Activated T-helper 17 cell treated with anti-CD3 and anti-CD28 coated beads, Interleukin-2, amount 50 U/mL, for 72 hours (primary cell): ENCODE measurements around the gene RXFP1. TPM values are rescaled to one million over a fixed set of nuclear protein-coding genes. Genes with fewer than 3 reads are reported as not detected.

Source experiments
- ATAC-seq: fragments of 150-1000 bp; cut with Tn5 transposase; replicated peaks from 2 replicates; pipeline ENCODE4 v1.10.0; 2021; ENCODE audit warnings: mild to moderate bottlenecking, moderate library complexity
- H3K27ac Mint-ChIP-seq: one replicate; pipeline ENCODE4 v1.8.0; 2022; ENCODE audit warnings: mixed read lengths
- H3K27me3 Mint-ChIP-seq: one replicate; pipeline ENCODE4 v1.8.0; 2022; ENCODE audit warnings: mixed read lengths
- H3K36me3 Mint-ChIP-seq: one replicate; pipeline ENCODE4 v1.8.0; 2022; ENCODE audit warnings: low read depth, mild to moderate bottlenecking, mixed read lengths
- H3K4me1 Mint-ChIP-seq: one replicate; pipeline ENCODE4 v1.8.0; 2022; ENCODE audit warnings: mixed read lengths
- H3K4me3 Mint-ChIP-seq: one replicate; pipeline ENCODE4 v1.8.0; 2022; ENCODE audit warnings: mild to moderate bottlenecking, mixed read lengths
- H3K9me3 Mint-ChIP-seq: one replicate; pipeline ENCODE4 v1.8.0; 2022; ENCODE audit warnings: mixed read lengths
- total RNA-seq, 2 donors: library from RNA; stranded (reverse); gene quantifications; one replicate each; pipeline ENCODE4 v1.2.3, GENCODE V29; 2022

RXFP1 gene
- not detected for total RNA-seq

GRCh38 chr4:158521484-158522088 is at the start of gene RXFP1:
Gene RXFP1 (plus strand): TSS chr4:158521882. CDS start chr4:158521977, 95 bp downstream.
- Mint-ChIP-seq H3K27ac (no peak within 1 kb of the TSS), H3K27me3 (peaks cover 9% of the 10 kb centered on the region), H3K36me3 (no peaks in the 10 kb centered on the region), H3K4me1 (no peaks in the 10 kb centered on the region), H3K4me3 (no peak within 1 kb of the TSS), H3K9me3 (peaks cover 3% of the 10 kb centered on the region)
- no peak for ATAC-seq

GRCh38 chr4:158481811-158482210 is 39.9 kb upstream of the RXFP1 start:
- Mint-ChIP-seq H3K27ac (no peak overlapping the region), H3K27me3 (peaks cover 1% of the 10 kb centered on the region), H3K9me3 (peaks cover under 1% of the 10 kb centered on the region), H3K36me3 (no peaks in the 10 kb centered on the region), H3K4me3 (no peak overlapping the region), H3K4me1 (no peaks in the 10 kb centered on the region)
- ATAC-seq, result no peak

- no peak overlapping the region for H3K27ac Mint-ChIP-seq
- H3K27me3 Mint-ChIP-seq, result peaks cover 4% of the 10 kb centered on the region
- ATAC-seq, result no peak
- H3K36me3 Mint-ChIP-seq, result no peaks in the 10 kb centered on the region
- peaks cover 10% of the 10 kb centered on the region for H3K9me3 Mint-ChIP-seq
- H3K4me1 Mint-ChIP-seq, result no peaks in the 10 kb centered on the region
- no peak overlapping the region for H3K4me3 Mint-ChIP-seq
These were observed 37.4 kb upstream of the RXFP1 start for GRCh38 chr4:158484173-158484885.

GRCh38 chr4:158490629-158491028 is 31.1 kb upstream of the RXFP1 start:
- Mint-ChIP-seq H3K27ac (no peak overlapping the region), H3K4me1 (no peaks in the 10 kb centered on the region), H3K9me3 (peaks cover 10% of the 10 kb centered on the region), H3K36me3 (no peaks in the 10 kb centered on the region), H3K27me3 (peaks cover 12% of the 10 kb centered on the region), H3K4me3 (no peak overlapping the region)
- ATAC-seq, result no peak

GRCh38 chr4:158492391-158492790 is 29.3 kb upstream of the RXFP1 start:
- Mint-ChIP-seq H3K36me3 (no peaks in the 10 kb centered on the region), H3K4me1 (no peaks in the 10 kb centered on the region), H3K9me3 (peaks cover 6% of the 10 kb centered on the region), H3K27me3 (peaks cover 12% of the 10 kb centered on the region), H3K4me3 (no peak overlapping the region), H3K27ac (no peak overlapping the region)
- no peak for ATAC-seq

GRCh38 chr4:158496030-158496741 is 25.5 kb upstream of the RXFP1 start:
- Mint-ChIP-seq H3K4me3 (no peak overlapping the region), H3K4me1 (no peaks in the 10 kb centered on the region), H3K36me3 (no peaks in the 10 kb centered on the region), H3K27ac (no peak overlapping the region), H3K9me3 (peaks cover 5% of the 10 kb centered on the region), H3K27me3 (peaks cover 16% of the 10 kb centered on the region)
- no peak for ATAC-seq

- Mint-ChIP-seq H3K9me3 (peaks cover 7% of the 10 kb centered on the region), H3K27me3 (peaks cover 10% of the 10 kb centered on the region)
- ATAC-seq, result peak; percentile 35
These were observed 21.6 kb upstream of the RXFP1 start for GRCh38 chr4:158500054-158500453.

GRCh38 chr4:158513256-158513655 is 8.4 kb upstream of the RXFP1 start:
- no peaks in the 10 kb centered on the region for H3K9me3 Mint-ChIP-seq
- no peak overlapping the region for H3K4me3 Mint-ChIP-seq

More at GRCh38 chr4:158500054-158500453, 21.6 kb upstream of the RXFP1 start:
- Mint-ChIP-seq H3K36me3 (no peaks in the 10 kb centered on the region), H3K27ac (no peak overlapping the region), H3K4me1 (no peaks in the 10 kb centered on the region), H3K4me3 (no peak overlapping the region)

GRCh38 chr4:158519226-158519625 is 2.5 kb upstream of the RXFP1 start:
- H3K36me3 Mint-ChIP-seq, result no peaks in the 10 kb centered on the region
- H3K4me3 Mint-ChIP-seq, result no peak overlapping the region
- peaks cover 3% of the 10 kb centered on the region for H3K9me3 Mint-ChIP-seq
- H3K27ac Mint-ChIP-seq, result no peak overlapping the region
- ATAC-seq, result no peak
- H3K27me3 Mint-ChIP-seq, result peaks cover 8% of the 10 kb centered on the region
- no peaks in the 10 kb centered on the region for H3K4me1 Mint-ChIP-seq

More at GRCh38 chr4:158513256-158513655, 8.4 kb upstream of the RXFP1 start:
- Mint-ChIP-seq H3K36me3 (no peaks in the 10 kb centered on the region), H3K27me3 (no peaks in the 10 kb centered on the region), H3K27ac (no peak overlapping the region), H3K4me1 (no peaks in the 10 kb centered on the region)
- no peak for ATAC-seq

- Mint-ChIP-seq H3K36me3 (no peaks in the 10 kb centered on the region), H3K9me3 (peaks cover 3% of the 10 kb centered on the region), H3K4me1 (no peaks in the 10 kb centered on the region), H3K27me3 (peaks cover 11% of the 10 kb centered on the region), H3K4me3 (no peak overlapping the region), H3K27ac (no peak overlapping the region)
- ATAC-seq, result no peak
These were observed 2.4 kb downstream of the RXFP1 start for GRCh38 chr4:158523990-158524535.

- Mint-ChIP-seq H3K27me3 (peaks cover 19% of the 10 kb centered on the region), H3K4me1 (no peaks in the 10 kb centered on the region)
- no peak for ATAC-seq
These were observed 5.8 kb downstream of the RXFP1 start for GRCh38 chr4:158527516-158527915.

GRCh38 chr4:158529505-158529904 is 7.8 kb downstream of the RXFP1 start:
- Mint-ChIP-seq H3K4me3 (no peak overlapping the region), H3K9me3 (no peaks in the 10 kb centered on the region), H3K27me3 (peaks cover 17% of the 10 kb centered on the region), H3K4me1 (no peaks in the 10 kb centered on the region), H3K36me3 (no peaks in the 10 kb centered on the region), H3K27ac (no peak overlapping the region)
- ATAC-seq, result no peak

More at GRCh38 chr4:158527516-158527915, 5.8 kb downstream of the RXFP1 start:
- H3K36me3 Mint-ChIP-seq, result no peaks in the 10 kb centered on the region
- no peak overlapping the region for H3K4me3 Mint-ChIP-seq
- no peaks in the 10 kb centered on the region for H3K9me3 Mint-ChIP-seq
- no peak overlapping the region for H3K27ac Mint-ChIP-seq

- Mint-ChIP-seq H3K9me3 (no peaks in the 10 kb centered on the region), H3K4me1 (no peaks in the 10 kb centered on the region), H3K36me3 (no peaks in the 10 kb centered on the region), H3K4me3 (no peak overlapping the region), H3K27me3 (peaks cover 17% of the 10 kb centered on the region), H3K27ac (no peak overlapping the region)
- ATAC-seq, result no peak
These were observed 8.7 kb downstream of the RXFP1 start for GRCh38 chr4:158530381-158530780.

- no peak overlapping the region for H3K4me3 Mint-ChIP-seq
- H3K4me1 Mint-ChIP-seq, result no peaks in the 10 kb centered on the region
- no peak overlapping the region for H3K27ac Mint-ChIP-seq
- H3K36me3 Mint-ChIP-seq, result no peaks in the 10 kb centered on the region
- H3K9me3 Mint-ChIP-seq, result no peaks in the 10 kb centered on the region
- no peak for ATAC-seq
- peaks cover 17% of the 10 kb centered on the region for H3K27me3 Mint-ChIP-seq
These were observed 9.2 kb downstream of the RXFP1 start for GRCh38 chr4:158530898-158531297.
